OCI-M2 (cell line): Measurements from ENCODE around the gene FAF1.
"Not testable (repeated sequence)": the region's sequence is repeated elsewhere in the genome, so short reads cannot be mapped to it uniquely, and the experiment has no call there.

Experiments
- DNase-seq: peaks from one replicate; lab custom pipeline; 2025; ENCODE audit not compliant: unreplicated experiment; lab: John Stamatoyannopoulos, UW

Gene FAF1

GRCh38 chr1:50570066-50570468, 390.0 kb downstream of the FAF1 start:
- no peak for DNase-seq

DNA sequence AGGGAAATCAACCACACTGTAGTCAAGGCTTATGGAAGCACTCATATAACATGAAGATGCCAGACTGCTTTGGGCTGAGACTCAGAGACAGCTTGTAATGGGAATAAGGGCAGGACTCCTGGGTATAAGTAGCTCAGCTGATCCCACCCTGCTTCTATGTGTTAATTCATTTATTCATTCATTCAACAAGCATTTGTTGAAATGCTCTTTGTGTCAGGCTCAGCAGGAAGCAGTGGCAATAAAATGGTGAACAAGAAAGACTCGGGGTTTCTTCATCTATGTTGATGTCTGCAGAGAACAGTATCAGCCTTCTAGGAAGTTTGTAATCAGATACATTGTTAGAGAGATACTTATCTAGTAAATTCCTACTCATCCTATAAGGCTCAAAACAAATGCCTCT, 391.3 kb downstream of the FAF1 start:
- DNase-seq = no peak

- DNase-seq = no peak
These were observed 393.7 kb downstream of the FAF1 start for GRCh38 chr1:50566405-50566804.

DNA sequence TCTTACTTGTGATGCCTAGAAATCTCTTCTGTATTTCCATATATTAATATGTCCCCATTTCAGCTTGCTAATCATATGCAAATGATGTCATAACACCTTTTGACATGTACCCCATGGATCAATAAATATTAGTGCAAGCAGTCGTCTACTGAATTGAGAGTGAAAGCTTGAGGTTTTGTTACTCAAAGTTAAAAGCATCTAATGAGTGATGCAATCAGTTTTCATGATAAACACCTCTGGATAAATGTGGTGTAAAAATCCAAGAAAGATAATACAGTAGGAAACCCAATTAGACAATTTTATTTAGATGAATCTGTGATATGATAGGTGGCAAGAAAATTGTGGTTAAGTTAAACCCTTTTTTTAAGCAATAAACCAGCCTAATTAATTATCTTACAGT, 395.6 kb downstream of the FAF1 start:
- DNase-seq = no peak

GRCh38 chr1:50562106-50562505, 398.0 kb downstream of the FAF1 start:
- no peak for DNase-seq

DNA sequence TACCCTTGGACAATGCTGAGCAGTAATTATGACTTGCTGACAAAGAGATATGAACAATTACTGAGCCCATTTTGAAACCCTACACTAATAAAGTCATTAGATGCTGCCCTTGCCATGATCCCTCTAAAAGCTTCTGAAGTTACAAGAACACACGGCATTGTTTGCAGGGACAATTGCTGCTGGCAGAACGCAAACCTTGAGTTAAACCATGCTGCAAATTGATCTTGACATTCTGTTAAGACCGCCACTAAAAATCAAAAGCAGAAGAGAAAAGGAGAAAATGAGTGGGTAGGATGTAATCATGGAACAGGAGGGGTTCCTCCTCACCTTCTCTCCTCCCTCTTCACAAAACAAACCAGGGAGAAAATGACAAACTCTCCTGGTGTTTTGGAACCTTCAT, 400.6 kb downstream of the FAF1 start:
- no peak for DNase-seq

DNA sequence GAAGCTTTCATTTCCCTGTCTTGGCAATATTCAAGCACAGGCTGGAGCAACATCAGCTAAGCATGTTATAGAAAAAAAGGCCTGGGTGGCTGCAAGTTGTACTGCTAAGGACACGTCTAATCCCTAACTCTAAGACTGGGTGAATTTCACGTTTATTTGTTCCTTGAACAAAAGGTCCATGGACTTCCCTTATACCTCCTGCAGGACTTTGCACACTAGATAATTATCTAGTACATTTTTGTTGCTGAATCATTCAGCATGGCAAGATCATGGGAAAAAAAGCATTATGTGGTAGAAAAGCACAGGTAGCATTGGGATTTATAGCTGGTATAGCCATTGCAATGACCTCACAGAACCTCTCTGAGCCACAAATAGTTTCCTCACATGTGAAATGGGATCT, 406.1 kb downstream of the FAF1 start:
- no peak for DNase-seq

GRCh38 chr1:50548243-50548642, 411.8 kb downstream of the FAF1 start:
- no peak for DNase-seq

- DNase-seq = no peak
These were observed 417.7 kb downstream of the FAF1 start for GRCh38 chr1:50542362-50542761.

DNA sequence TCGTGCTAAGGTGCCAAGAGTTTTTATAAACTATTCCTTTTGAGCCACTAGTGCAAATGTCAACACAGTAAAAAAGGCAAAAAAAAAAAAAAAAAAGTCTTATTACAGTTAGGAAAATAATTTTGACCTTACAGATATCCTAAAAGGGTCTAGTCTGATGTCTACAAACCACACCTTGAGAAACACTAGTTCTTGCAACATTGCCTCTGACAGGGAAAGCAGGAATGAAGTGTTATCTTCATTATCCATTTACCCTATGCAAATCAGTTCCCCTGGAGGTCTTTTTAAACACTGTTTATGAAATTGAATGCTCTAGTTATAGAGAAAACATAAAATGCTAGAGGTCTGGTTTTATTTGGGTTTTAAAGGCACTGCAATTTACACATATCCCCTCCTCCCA, 421.6 kb downstream of the FAF1 start:
- DNase-seq = no peak

DNA sequence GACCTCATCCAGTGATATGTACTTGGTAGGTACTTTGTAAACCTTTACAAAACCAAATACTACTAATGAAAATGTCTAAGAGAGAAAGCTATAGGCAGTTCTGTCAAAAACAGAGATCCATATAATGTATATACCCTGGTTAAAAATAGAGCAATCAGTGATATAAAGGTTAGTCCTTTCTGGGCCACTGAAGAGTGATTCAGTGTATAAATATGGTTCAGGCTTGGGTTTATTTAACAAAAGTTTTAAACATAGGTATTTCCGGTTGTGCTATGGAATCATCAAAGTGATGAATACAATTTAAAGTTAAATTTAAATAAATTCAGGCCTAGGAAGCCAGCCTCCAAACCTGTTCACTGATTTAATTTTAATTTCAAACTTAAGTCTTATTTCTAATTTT, 428.5 kb downstream of the FAF1 start:
- DNase-seq = no peak

DNA sequence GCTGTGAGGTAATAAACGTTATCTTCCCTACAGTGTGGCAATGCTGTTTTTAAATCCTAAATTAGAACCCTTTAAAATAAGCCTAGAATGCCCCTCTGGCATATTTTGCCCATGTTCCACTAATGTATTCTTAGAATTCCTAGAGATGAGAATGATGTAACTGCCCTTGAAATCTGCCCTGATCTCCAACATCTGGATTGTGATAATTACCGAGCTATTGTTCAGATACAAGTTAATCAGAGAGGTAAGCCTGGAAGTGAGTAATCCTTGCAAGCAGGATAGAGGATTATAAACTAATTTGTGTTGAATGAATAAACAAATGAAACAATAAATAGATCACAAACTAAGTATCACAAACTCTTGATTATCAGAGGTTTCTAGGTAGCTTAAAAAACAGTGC, 429.0 kb downstream of the FAF1 start:
- DNase-seq = no peak

DNA sequence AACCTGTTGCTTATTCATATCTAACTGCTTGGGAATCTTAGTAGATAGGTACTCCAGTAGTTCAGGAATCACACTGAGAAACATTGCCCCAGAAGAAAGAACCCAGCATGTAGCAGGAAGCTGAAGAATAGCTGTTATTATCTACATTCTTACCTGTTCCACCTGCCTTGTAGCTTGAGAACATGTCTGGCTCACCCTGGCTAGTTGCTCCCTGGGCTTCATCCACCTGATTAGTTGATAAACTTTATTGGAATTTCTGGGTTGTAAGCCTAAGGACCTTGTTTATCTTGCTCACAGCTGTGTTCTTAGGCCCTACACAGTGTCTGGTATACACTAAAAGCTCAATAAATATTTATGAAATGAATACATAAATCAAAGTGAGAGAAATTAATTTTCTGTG, 430.6 kb downstream of the FAF1 start:
- no peak for DNase-seq

- not testable (repeated sequence) for DNase-seq
These were observed 432.1 kb downstream of the FAF1 start for GRCh38 chr1:50527987-50528320.

DNA sequence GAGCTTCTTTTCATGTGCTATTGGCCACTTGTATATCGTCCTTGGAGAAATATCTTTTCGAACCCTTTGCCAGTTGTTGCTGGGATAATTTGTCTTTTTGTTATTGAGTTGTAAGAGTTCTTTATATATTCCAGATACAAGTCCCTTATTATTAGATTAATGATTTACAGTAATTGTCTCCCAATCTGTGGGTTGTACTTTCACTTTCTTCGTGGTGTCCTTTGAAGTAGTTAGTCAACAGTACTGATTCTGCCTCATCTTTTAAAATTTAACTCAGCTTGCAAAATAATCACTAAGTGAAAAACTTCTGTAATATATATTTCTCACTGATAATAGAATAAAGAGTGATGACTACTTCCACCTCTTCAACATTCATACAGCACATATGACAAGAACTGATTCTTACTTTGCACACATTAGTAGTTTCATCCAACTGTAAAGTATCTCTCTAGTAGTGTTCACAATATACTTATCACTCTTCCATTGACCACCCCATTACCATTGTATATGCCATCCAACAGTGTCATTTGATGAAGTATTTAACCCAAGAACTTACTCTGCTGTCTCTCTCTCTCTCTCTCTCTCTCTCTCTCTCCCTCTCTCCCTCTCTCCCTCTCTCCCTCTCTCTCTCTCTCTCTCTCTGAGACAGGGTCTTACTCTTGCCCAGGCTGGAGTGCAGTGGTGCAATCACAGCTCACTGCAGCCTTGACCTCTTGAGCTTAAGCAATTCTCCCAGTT, 432.6 kb downstream of the FAF1 start:
- DNase-seq = no peak

- DNase-seq = no peak
These were observed 433.6 kb downstream of the FAF1 start for GRCh38 chr1:50526431-50526830.

GRCh38 chr1:50523548-50523947, 436.5 kb downstream of the FAF1 start:
- no peak for DNase-seq

DNA sequence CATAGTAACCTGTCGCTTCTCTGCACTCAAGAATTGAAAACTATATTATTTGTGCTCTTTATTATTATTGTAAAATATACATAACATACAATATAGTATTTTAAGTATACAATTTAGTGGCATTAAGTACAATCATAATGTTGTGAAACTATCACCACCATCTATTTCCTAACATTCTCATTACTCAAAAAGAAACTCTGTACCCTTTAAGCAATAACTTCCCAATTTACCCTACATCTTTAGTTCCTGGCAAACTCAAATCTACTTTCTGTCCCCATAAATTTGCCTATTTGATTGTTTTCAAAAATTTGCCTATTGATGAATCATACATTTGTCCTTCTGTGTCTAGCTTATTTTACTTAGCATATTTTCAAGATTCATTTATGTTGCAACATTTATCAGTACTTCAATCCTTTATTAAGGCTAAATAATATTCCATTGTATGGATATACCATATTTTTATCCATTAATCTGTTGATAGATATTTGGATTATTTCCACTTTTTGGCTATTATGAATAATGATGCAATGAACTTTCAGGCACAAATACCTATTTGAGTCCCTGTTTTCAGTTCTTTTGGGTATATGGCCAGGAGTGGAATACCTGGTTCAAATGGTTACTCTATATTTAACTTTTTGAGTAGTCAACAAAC, 437.2 kb downstream of the FAF1 start:
- DNase-seq = no peak

DNA sequence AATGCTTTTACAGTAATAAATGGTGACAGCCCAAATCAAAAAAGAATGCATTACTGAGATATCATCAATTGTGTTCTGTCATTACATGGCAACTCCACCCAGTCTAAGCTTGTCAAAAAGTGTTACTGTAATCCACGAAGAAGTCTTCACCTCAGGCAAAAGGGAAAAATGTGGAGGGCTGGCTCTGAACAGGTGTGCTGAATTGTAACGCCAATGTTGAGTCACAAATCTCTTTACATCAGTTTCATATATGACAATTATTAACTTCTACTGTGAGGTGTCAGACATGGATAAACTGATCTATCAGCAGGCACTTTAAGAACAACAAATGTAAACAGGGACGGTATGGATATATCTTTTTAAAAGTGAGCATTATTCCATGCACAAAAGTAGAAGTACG, 438.4 kb downstream of the FAF1 start:
- no peak for DNase-seq

DNA sequence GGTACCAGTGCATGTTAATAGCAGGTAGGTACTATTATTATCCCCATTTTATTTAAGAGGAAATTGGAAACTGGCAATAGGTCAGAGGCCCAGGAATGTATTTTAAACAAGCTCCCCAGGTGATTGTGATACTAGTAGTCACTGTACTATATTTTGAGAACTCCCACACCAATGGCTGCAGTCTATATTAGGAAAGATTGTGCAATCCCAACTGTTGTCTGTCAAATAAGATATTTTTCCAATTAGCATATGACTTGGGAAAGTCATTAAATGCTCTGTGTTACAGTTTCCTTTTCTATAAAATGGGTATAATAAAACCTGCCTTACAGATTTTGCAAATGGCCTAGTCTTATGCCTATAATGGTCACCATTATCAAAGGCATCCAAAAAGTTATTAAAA, 442.6 kb downstream of the FAF1 start:
- DNase-seq = no peak

DNA sequence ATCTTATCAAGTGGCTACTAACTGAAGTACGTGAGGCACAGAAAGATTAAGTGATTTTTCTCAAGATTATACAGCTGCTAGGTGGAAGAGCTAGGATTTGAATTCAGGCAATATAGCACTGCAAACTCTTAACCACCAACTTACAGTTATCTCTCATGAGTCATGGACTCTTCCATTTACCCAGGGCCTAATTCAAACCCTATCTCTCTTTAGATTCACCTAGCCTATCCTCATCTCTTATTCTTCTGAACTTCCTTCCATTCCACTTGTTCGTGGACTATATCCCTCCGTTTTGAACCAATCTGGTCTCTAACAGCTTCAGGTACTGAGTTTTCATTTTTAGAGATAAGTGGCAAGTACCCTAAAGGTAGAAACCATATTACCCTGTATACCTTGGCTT, 444.0 kb downstream of the FAF1 start:
- no peak for DNase-seq

- DNase-seq = no peak
These were observed 452.0 kb downstream of the FAF1 start for GRCh38 chr1:50508040-50508586.

GRCh38 chr1:50505427-50505826, 454.6 kb downstream of the FAF1 start:
- no peak for DNase-seq
